LNCAP (cell line): Measurements from ENCODE around the gene EPYC.

Experiments used
- CTCF ChIP-seq: fragments of 450-650 bp; IDR thresholded peaks from 2 replicates; pipeline ENCODE4 v1.5.1; 2017; ENCODE audit warnings: mild to moderate bottlenecking

EPYC gene

GRCh38 chr12:90920222-90920621 is 84.5 kb downstream of the EPYC start:
- no peak for TF ChIP-seq CTCF

- TF ChIP-seq CTCF, result no peak
Observed at GRCh38 chr12:90917431-90917830, 87.3 kb downstream of the EPYC start.

GRCh38 chr12:90916516-90916915 is 88.3 kb downstream of the EPYC start:
- TF ChIP-seq CTCF, result no peak

- TF ChIP-seq CTCF, result no peak
Observed at GRCh38 chr12:90915353-90915752, 89.4 kb downstream of the EPYC start.
